Right cardiac atrium (tissue), 5 donors: ENCODE measurements around the gene ITGA7. TPM values are rescaled to one million over a fixed set of nuclear protein-coding genes. Genes with fewer than 3 reads are reported as not detected.

Experiments
- ATAC-seq, 2 donors: fragments of 200-7000 bp; cut with Tn5 transposase; one replicate each; pipeline versions ENCODE4 v1.8.0 to v1.9.1; 2020; ENCODE audit warnings: moderate library complexity in 2 of 2, mild to moderate bottlenecking in 1 of 2
- DNase-seq, 3 donors: peaks; one replicate each; pipeline ENCODE4 v3.0.0-alpha.2; 2020
- H3K27ac ChIP-seq: one replicate; pipeline ENCODE4 v1.5.1; 2013; ENCODE audit warnings: mild to moderate bottlenecking, low read length, control low read depth, moderate library complexity
- H3K27me3 ChIP-seq: one replicate; pipeline ENCODE4 v1.6.1; 2013; ENCODE audit not compliant: control insufficient read depth, insufficient read depth
- H3K4me1 ChIP-seq: one replicate; pipeline ENCODE4 v1.6.1; 2013; ENCODE audit warnings: low read length; ENCODE audit not compliant: control insufficient read depth, insufficient read depth
- H3K4me3 ChIP-seq: one replicate; pipeline ENCODE4 v1.5.1; 2013; ENCODE audit warnings: low read length, control low read depth
- H3K9me3 ChIP-seq: one replicate; pipeline ENCODE4 v1.6.1; 2013; ENCODE audit warnings: low read length; ENCODE audit not compliant: control insufficient read depth
- WGBS: extraction: QIAGEN DNeasy Blood & Tissue Kit; methylation state at CpG from one replicate; pipeline ENCODE4 v1.1.7; 2013; 5-methylcytosine and 5-hydroxymethylcytosine counted together
- intact Hi-C, 4 donors: fragments of 100-400 bp; cut with DNase I; formaldehyde crosslinking; loops; one replicate each; pipeline versions ENCODE4 v1.11.0 to v1.14.0; 2022 to 2023
- polyA plus RNA-seq: library from polyadenylated mRNA; stranded (reverse); fragments of 200-250 nt; gene quantifications from one replicate; pipeline ENCODE4 v1.2.3, GENCODE V29; 2013
- total RNA-seq, 4 donors: library from RNA; stranded (reverse); fragmentation: NEBNext Ultra II Directional; extraction: Animal tissue kit (Norgen Biotek cat#: 25700); gene quantifications; one replicate each; pipeline ENCODE4 v1.2.1, GENCODE V29; 2021
- donor health status: healthy with polysubstance abuse.
- donor health status: DM: no; HTN: yes; CAD: no.
- donor health status: DM: no; HTN: no; CAD: no.
- donor health status: DM: no; HTN: yes; CAD: no; lungs with severe emphysema.
- donor health status: DM: yes; HTN: yes; CAD: no.

The ITGA7 gene
- total and polyA plus RNA-seq, 5 donors: 288 to 674 (median 602) TPM

DNA sequence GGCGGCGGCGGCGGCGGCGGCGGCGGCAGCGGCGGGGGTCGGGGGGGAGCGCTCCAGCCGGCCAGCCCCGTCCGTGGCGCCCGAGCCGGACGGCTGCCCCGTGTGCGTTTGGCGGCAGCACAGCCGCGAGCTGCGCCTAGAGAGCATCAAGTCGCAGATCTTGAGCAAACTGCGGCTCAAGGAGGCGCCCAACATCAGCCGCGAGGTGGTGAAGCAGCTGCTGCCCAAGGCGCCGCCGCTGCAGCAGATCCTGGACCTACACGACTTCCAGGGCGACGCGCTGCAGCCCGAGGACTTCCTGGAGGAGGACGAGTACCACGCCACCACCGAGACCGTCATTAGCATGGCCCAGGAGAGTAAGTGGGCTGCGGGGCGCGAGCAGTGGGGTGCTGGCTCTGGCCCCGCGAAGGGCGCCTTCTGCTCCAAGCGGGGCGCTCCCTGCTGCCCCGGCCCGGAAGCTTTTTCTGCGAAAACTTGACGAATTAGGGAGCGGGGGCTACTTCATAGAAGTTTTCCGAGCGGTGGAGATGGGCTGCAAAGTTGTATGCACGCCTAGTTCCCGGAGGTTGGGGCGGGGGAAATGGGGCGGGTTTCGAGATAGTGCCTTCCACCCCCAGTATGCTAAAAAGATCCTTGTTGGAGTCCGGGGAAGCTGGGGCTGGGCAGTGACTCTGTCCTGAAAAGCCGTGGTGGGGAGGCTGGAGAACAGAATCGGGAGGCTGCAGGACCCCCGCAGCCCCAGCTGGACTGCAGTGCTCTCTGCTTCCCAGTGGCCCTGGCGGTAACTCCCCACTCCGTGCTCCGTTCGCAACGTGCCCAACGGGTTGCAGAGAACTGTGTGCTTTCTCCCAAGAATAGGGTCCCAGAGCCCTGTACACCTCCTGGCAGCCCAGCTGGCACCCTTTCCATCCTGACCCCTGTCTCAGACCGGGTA, 36.0 kb upstream of the ITGA7 start:
- no peaks in the 10 kb centered on the region for H3K27me3 ChIP-seq
- no peaks in the 10 kb centered on the region for H3K9me3 ChIP-seq
- no peak overlapping the region for H3K27ac ChIP-seq
- H3K4me1 ChIP-seq: peaks cover 2% of the 10 kb centered on the region
- DNase-seq: peak; percentile 62 to 87 (median 82)
- peak; percentile 5 to 25 for ATAC-seq
- H3K4me3 ChIP-seq: peak overlapping the region; percentile 98
- intact Hi-C loops: loop anchor here (5.0 to 10.0 kb wide), 3 partner anchors 51 to 194 kb away; partner anchors contain the start of gene DGKA (in 1 of the 4)
- WGBS: under 1% methylated on average over 72 of the region's 73 CpGs

DNA sequence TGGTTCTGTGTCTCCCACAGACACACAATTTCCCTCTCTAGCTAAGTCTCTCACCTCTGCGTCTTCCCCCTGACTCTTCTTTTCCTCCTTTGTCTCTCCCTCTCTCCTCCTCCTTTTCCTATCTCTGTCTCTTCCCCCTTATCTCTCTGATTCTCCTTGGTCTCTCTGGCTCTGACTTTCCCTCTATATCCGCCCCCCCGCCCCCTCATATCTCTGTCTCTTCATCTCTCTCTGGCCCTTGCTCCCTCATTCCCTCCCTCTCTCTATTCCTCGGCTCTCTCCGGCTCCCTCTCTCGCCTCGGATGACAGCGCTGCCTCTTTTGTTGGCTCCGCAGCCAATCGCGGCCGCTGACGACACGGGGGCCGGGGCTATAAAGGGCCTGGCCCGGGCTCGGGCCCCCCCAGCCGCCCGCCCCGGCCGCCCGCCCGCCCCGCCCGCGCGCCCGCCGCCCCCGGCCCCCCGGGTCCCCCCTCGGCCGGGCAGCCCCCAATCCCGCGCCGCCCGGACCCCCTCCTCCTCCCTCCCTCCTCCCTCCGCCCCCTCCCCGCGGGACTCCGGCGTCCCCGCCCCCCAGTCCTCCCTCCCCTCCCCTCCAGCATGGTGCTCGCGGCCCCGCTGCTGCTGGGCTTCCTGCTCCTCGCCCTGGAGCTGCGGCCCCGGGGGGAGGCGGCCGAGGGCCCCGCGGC, 35.2 kb upstream of the ITGA7 start, which contains the start of gene GDF11:
GDF11 (plus strand) TSS at position 404 of the 687 bp plus-strand sequence; CDS start at position 599, 195 bp downstream.
- Histone ChIP-seq H3K27me3 (no peaks in the 10 kb centered on the region), H3K4me3 (peak within 1 kb of the TSS; percentile 98), H3K9me3 (no peaks in the 10 kb centered on the region), H3K27ac (no peak within 1 kb of the TSS), H3K4me1 (peaks cover 2% of the 10 kb centered on the region)
- ATAC-seq (peak; percentile 57 to 69), DNase-seq (peak; percentile 84 to 94 (median 92))
- intact Hi-C loops: loop anchor here (5.0 to 10.0 kb wide), 3 partner anchors 52 to 194 kb away; partner anchors contain the start of gene DGKA (in 1 of the 4)
- under 1% methylated on average over 29 of the region's 53 CpGs for WGBS

DNA sequence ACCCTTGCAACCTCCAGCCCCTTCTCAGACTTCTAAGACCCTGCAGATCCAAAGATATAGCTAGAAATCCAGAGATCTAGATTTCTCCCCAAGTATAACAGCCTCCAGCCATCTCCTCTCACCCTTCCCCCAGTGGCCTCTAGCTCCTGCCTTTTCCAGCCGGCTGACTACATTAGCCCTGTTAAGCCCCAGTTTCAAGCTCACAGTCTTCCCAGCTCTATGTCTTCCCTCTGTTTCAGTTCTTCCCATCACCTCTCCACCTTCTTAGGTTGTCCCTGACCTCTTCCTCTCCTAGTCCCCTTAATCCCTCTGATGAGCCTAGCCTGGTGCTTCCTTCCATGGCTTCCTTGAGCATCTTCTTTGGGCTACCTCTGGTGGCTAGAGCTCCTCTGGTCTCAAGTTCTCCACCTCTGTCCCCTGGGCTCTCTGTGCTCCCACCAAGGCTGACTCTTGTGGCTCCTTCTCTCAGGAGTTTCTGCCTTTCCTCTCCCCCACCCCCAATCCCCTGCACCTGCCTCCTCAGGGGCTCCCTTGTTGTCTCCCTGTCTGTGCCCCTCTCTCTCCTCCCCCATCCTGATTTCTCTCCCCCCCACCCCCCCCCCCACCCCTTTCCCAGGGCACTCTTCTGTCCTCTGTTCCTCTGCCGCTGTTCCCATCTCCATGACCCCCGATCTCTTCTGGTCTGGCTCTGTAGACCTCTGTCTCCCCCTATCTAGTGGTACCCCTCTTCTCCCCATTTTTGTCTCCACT, 34.4 kb upstream of the ITGA7 start:
- Histone ChIP-seq H3K27ac (no peak overlapping the region), H3K4me1 (peaks cover 2% of the 10 kb centered on the region)
- intact Hi-C loops: loop anchor here (5.0 to 10.0 kb wide), 3 partner anchors 53 to 195 kb away; partner anchors contain the start of gene DGKA (in 1 of the 4)

DNA sequence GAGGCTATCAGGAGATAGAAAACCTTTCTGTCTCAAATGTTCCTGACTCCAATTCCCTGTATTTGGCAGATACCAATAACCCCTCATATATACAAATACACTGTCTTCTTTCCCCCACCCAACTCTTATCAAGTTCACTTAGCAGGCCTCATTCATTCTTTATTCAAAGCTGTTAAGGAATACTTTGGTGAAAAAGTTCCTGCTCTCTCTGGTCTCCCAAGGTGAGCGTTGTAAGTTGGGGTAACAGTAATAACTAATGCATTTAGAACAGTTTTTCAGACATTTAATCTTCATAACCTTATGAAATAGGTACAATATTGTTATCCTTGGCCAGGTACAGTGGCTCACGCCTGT, 31.3 kb upstream of the ITGA7 start:
- Histone ChIP-seq H3K9me3 (no peaks in the 10 kb centered on the region), H3K4me1 (no peaks in the 10 kb centered on the region), H3K4me3 (no peak overlapping the region), H3K27me3 (no peaks in the 10 kb centered on the region), H3K27ac (no peak overlapping the region)
- ATAC-seq (no peak), DNase-seq (no peak)
- intact Hi-C loops: loop anchor here in 2 of 4 donors (2.0 to 5.0 kb wide), 2 partner anchors 202 to 203 kb away; no protein-coding TSS in a partner anchor
- WGBS: 80% methylated on average over 2 of the region's 2 CpGs

More for the DNA sequence above, 34.4 kb upstream of the ITGA7 start:
- no peaks in the 10 kb centered on the region for H3K9me3 ChIP-seq
- ATAC-seq: no peak
- DNase-seq: peak in 1 of 3 donors; percentile 17
- 21% methylated on average over 3 of the region's 3 CpGs for WGBS
- no peak overlapping the region for H3K4me3 ChIP-seq
- H3K27me3 ChIP-seq: no peaks in the 10 kb centered on the region

DNA sequence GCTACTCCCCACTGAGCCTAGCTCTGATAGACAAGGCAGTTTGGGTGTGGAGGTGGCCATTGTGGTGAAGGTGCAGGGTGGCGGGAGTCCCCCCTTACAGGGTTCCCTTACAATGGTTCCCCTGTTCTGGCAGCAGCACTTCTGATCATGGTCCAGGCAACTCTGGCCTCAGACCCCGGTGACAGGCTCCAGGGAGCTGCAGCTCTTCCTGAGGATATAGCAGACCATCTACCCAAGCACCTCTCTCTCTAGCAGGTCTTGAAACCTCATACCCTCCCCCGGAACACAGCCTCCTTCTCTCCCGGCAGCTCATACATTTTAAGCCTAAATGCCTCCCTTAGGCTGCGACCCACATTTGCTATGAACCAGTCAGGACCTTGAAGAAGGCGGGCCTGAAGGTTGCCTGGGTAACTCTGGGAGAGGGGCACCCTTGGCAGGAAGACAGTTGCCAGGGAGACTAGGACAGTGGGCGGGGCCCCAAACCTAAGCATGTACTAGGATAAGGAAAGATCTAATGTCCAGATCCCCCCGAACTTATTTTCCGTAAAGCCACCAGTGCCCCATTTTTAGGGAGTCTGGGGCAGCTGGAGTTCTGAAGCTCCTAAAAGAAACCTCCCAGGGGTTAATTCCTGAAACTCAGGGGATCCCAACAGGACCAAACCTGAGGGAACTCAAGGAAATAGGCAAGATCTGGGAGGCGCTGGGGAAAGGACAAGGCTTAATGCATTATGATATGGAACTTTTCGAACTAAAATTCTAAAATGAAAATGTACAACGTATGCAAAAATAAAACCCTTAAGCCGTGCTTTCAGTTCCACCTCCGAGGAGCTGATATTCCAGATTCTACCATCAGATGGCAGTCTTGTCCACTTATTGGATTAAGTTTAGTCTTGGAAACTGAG, 30.7 kb upstream of the ITGA7 start:
- intact Hi-C loops: loop anchor here in 2 of 4 donors (2.0 to 5.0 kb wide), 2 partner anchors 202 to 204 kb away; no protein-coding TSS in a partner anchor
- Histone ChIP-seq H3K4me3 (peak overlapping the region; percentile 75), H3K9me3 (no peaks in the 10 kb centered on the region), H3K27ac (peak overlapping the region; percentile 68), H3K27me3 (no peaks in the 10 kb centered on the region), H3K4me1 (no peaks in the 10 kb centered on the region)
- WGBS: 2% methylated on average over 14 of the region's 14 CpGs
- peak; percentile 83 for ATAC-seq
- peak; percentile 89 to 94 (median 93) for DNase-seq

DNA sequence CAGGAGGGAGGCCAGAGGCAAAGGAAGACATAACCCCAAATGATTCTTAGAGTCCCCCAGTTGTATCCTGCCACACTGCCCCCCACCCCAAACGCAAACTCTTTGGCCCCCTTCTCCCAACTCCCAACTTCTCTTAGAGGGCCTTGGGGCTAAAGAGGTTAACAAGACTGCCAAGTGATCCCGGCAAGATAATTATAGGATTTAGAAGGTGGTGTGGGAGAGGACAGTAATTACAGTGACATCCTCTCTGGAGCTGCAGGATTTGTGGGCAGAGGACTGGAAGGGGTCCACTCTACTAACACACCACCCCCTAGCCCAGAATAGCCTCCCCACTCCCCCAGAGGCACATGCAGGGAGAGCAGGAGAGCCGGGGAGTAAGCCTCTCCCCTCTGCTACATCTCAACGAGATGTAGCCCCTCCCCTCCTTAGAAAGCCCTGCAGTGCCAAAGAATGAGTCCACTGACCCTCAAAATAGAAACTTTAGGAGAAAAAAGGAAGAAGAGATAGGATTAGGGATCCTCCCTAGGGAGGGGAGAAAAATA, 29.9 kb upstream of the ITGA7 start:
- ATAC-seq (peak; percentile 22 to 38), DNase-seq (no peak)
- H3K4me1 ChIP-seq: no peaks in the 10 kb centered on the region
- no peak overlapping the region for H3K4me3 ChIP-seq
- H3K27me3 ChIP-seq: no peaks in the 10 kb centered on the region
- peak overlapping the region; percentile 68 for H3K27ac ChIP-seq
- intact Hi-C loops: loop anchor here in 2 of 4 donors (2.0 to 5.0 kb wide), 2 partner anchors 203 to 205 kb away; no protein-coding TSS in a partner anchor
- H3K9me3 ChIP-seq: no peaks in the 10 kb centered on the region
- 8% methylated on average over 4 of the region's 4 CpGs for WGBS

DNA sequence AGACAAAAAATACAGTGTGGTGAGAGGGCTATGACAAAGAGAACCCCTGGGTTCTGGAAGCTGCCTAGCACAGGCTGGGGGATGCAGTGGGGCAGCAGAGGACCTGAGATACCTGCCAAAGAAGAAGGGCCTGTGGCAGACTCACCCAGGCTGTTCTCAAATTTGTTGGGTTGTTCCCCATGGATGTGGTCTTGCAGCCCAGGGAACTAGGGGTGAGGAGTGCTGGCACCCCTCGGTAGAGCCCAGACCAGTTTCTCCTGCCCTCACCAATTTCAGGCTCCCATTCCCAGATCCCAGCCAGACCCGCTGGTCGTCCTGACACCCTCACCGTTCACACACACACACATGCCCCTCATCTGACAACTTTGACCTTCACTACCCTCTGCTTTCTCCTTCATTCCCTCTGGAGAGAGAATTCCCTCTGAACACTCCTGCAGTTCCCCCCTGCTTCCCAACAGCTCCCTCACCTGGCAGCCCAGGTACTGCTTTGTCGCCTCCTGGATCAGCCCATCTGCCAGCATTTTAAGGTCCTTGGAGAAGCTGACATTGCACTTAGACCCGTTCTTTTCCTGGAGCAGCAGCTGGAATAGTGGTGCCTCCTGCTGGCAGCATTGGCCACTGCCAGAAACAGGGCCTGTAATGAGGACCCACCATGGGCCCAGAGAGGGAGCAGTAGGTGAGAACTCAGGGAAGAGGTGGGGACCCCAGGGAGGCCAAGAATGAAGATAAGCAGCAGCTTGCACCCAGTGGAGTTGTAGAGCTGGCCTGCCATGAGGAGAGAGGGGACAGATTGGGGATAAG, 29.3 kb upstream of the ITGA7 start:
- WGBS: 34% methylated on average over 6 of the region's 6 CpGs
- Histone ChIP-seq H3K9me3 (no peaks in the 10 kb centered on the region), H3K4me1 (no peaks in the 10 kb centered on the region), H3K4me3 (no peak overlapping the region), H3K27ac (peak overlapping the region; percentile 25), H3K27me3 (no peaks in the 10 kb centered on the region)
- ATAC-seq (peak; percentile 57 to 61), DNase-seq (peak; percentile 64 to 87 (median 85))
- intact Hi-C loops: loop anchor here in 1 of 4 donors (5.0 kb wide), 1 partner anchor 205 kb away; no protein-coding TSS in a partner anchor

DNA sequence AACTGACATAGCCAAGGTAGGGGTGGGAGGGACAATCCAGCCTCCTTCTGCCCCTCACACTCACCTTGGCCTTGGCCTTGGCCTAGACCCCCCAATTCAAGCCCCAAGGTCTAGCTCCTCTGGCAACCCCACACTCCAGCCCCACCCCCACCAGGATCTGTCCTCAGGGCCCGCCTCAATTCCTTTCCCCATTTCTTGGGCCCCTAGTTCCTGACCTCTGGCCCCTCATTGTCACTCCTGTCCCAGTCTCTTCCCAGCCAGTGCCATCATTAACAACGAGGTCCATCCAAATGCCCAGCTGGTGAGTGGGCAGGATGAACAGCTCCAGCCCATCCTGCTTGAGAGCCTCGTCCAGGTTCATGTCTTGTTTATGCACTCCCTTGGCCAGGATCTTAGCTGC, 28.4 kb upstream of the ITGA7 start:
- ATAC-seq: no peak
- H3K4me3 ChIP-seq: no peak overlapping the region
- DNase-seq: no peak
- no peak overlapping the region for H3K27ac ChIP-seq
- intact Hi-C loops: loop anchor here in 1 of 4 donors (5.0 kb wide), 1 partner anchor 206 kb away; no protein-coding TSS in a partner anchor
- no peaks in the 10 kb centered on the region for H3K4me1 ChIP-seq
- WGBS: 56% methylated on average over 3 of the region's 3 CpGs
- no peaks in the 10 kb centered on the region for H3K27me3 ChIP-seq
- no peaks in the 10 kb centered on the region for H3K9me3 ChIP-seq

DNA sequence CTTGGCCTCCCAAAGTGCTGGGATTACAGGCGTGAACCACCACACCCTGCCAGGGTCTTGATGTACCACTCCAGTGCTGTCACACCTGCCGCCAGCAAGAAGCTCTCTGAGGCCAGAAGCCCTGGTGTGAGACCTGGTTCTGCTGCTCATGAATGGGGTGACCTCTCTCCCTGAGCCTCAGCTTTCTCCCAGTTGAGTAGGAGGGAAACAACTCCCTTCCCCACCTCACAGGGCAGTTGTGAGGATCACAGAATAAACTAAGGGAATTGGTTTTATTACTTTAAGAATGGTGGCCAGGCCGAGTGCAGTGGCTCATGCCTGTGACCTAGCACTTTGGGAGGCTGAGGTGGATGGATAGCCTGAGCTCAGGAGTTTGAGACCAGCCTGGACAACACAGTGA, 26.9 kb upstream of the ITGA7 start:
- 87% methylated on average over 3 of the region's 3 CpGs for WGBS
- H3K4me3 ChIP-seq: no peak overlapping the region

More for the DNA sequence above, 26.9 kb upstream of the ITGA7 start:
- ATAC-seq (no peak), DNase-seq (no peak)
- H3K27ac ChIP-seq: no peak overlapping the region
- H3K27me3 ChIP-seq: no peaks in the 10 kb centered on the region
- no peaks in the 10 kb centered on the region for H3K9me3 ChIP-seq
- H3K4me1 ChIP-seq: no peaks in the 10 kb centered on the region
- intact Hi-C loops: no loop called here
